Fibroblast of the aortic adventitia (primary cell): ENCODE results near the gene KCNE4. TPM values are rescaled to one million over a fixed set of nuclear protein-coding genes. Genes with fewer than 3 reads are reported as not detected.
"Not testable (repeated sequence)": the region's sequence is repeated elsewhere in the genome, so short reads cannot be mapped to it uniquely, and the experiment has no call there.

Source experiments
- DNase-seq: peaks from one replicate; pipeline ENCODE4 v3.0.0-alpha.2; 2010; ENCODE audit warnings: low read depth
- H3K4me3 ChIP-seq: 2 replicates; pipeline ENCODE4 v1.5.1; 2011; ENCODE audit warnings: low read depth, mild to moderate bottlenecking, control low read depth, low read length, moderate library complexity
- CTCF ChIP-seq: IDR thresholded peaks from 2 replicates; pipeline ENCODE4 v1.5.1; 2011; ENCODE audit warnings: mild to moderate bottlenecking, low read length, control low read depth, inconsistent platforms; ENCODE audit not compliant: insufficient read depth
- total RNA-seq: library from RNA; depleted of rRNA; stranded (reverse); fragments of >200 nt; gene quantifications from 2 replicates; pipeline ENCODE4 v1.2.3, GENCODE V29; 2012; ENCODE audit warnings: low replicate concordance

The KCNE4 gene
- total RNA-seq, 1 donor = 4.1 TPM

- no peak for TF ChIP-seq CTCF
- no peak overlapping the region for H3K4me3 ChIP-seq
- DNase-seq = no peak
Observed at GRCh38 chr2:223075301-223076270, 23.6 kb downstream of the KCNE4 start.

- TF ChIP-seq CTCF = no peak
- H3K4me3 ChIP-seq = no peak overlapping the region
- DNase-seq = peak; percentile 69
Observed at GRCh38 chr2:223076573-223076972, 24.6 kb downstream of the KCNE4 start.

GRCh38 chr2:223078482-223078881 lies 26.5 kb downstream of the KCNE4 start:
- no peak for DNase-seq
- no peak for TF ChIP-seq CTCF
- H3K4me3 ChIP-seq = no peak overlapping the region

- H3K4me3 ChIP-seq = no peak overlapping the region
- DNase-seq = no peak
- TF ChIP-seq CTCF = no peak
Observed at GRCh38 chr2:223079378-223079777, 27.4 kb downstream of the KCNE4 start.

- H3K4me3 ChIP-seq = no peak overlapping the region
- TF ChIP-seq CTCF = no peak
- no peak for DNase-seq
Observed at GRCh38 chr2:223079925-223080324, 27.9 kb downstream of the KCNE4 start.

- DNase-seq, H3K4me3 ChIP-seq: not testable (repeated sequence)
Observed at GRCh38 chr2:223080790-223081360, 28.9 kb downstream of the KCNE4 start.

- TF ChIP-seq CTCF = no peak
- H3K4me3 ChIP-seq = no peak overlapping the region
- peak; percentile 90 for DNase-seq
Observed at GRCh38 chr2:223081789-223082188, 29.8 kb downstream of the KCNE4 start.
